K562 (cell line): ENCODE data around the gene TSPAN1. TPM values are rescaled to one million over a fixed set of nuclear protein-coding genes. Genes with fewer than 3 reads are reported as not detected.
A peak's percentile ranks its signal among the peaks of the same experiment; 100 is the strongest.

ENCODE experiments used
- ATAC-seq: fragments of 200-7000 bp; cut with Tn5 transposase; 3 replicates; pipeline ENCODE4 v1.9.1; 2020; ENCODE audit warnings: moderate library complexity
- BruUV-seq: library from RNA; stranded (reverse); fragments of 400-500 nt; replicated peaks from 2 replicates; lab custom pipeline; 2021; lab: Mats Ljungman, UMichigan
- CTCF ChIA-PET: fragments of 300-600 bp; formaldehyde crosslinking; extraction: SDS; loops from one replicate; lab custom pipeline; 2021; ENCODE audit warnings: low intra/inter-chr PET ratio; lab: Yijun Ruan, JAX
- POLR2A ChIA-PET: fragments of 300-600, 350-650 bp; sonication (Branson Sonifier 250); formaldehyde crosslinking; extraction: SDS; loops from one replicate; lab custom pipeline; 2021; ENCODE audit warnings: antibody characterized with exemption, inconsistent platforms; lab: Yijun Ruan, JAX
- DNase-seq, 4 experiments: peaks; one replicate each; pipeline versions ENCODE4 v3.0.0 to v3.0.0-alpha.2; 2011 to 2018; ENCODE audit warnings: low spot score in 3 of 4, mixed read lengths in 3 of 4; ENCODE audit errors: extremely low read depth in 1 of 4
- FAIRE-seq: peaks from 2 replicates; lab custom pipeline; 2011; peaks lifted over from hg19 to GRCh38; lab: Jason Lieb, UNC
- H2AFZ ChIP-seq: 2 replicates; pipeline ENCODE4 v1.6.0; 2011; ENCODE audit warnings: low read depth, low read length, control low read depth, inconsistent platforms
- H3K27ac ChIP-seq: fragments of 200-600 bp; 3 replicates; pipeline ENCODE4 v1.8.0; 2011; ENCODE audit warnings: low read depth, mild to moderate bottlenecking, control low read depth, inconsistent platforms, low read length, moderate library complexity, mixed read lengths; ENCODE audit errors: extremely low read depth
- H3K27me3 ChIP-seq, 2 experiments: fragments of 300-600 bp in 1 of 2; 2 replicates in 1 of 2; 3 replicates in 1 of 2; pipeline versions ENCODE4 v1.6.0 to v1.8.0; 2011; ENCODE audit warnings: inconsistent platforms in 2 of 2, low read length in 2 of 2, mild to moderate bottlenecking in 1 of 2, mixed read lengths in 1 of 2, moderate library complexity in 1 of 2; ENCODE audit not compliant: control insufficient read depth in 2 of 2, insufficient read depth in 2 of 2
- H3K36me3 ChIP-seq: fragments of 300-600 bp; 3 replicates; pipeline ENCODE4 v1.8.0; 2011; ENCODE audit warnings: mild to moderate bottlenecking, low read length, inconsistent platforms; ENCODE audit not compliant: control insufficient read depth, insufficient read depth
- H3K4me1 ChIP-seq, 2 experiments: fragments of 200-600 bp in 1 of 2; replicated peaks in 1 of 2; 2 replicates in 1 of 2; 3 replicates in 1 of 2; pipeline versions ENCODE4 v1.5.1 to v1.8.0; 2011; ENCODE audit warnings: inconsistent platforms in 2 of 2, low read length in 2 of 2, mild to moderate bottlenecking in 1 of 2, mixed read lengths in 1 of 2, moderate library complexity in 1 of 2; ENCODE audit not compliant: control insufficient read depth in 2 of 2, insufficient read depth in 2 of 2
- H3K4me2 ChIP-seq: 2 replicates; pipeline ENCODE4 v1.6.1; 2011; ENCODE audit warnings: low read length, control low read depth, inconsistent platforms, mixed read lengths; ENCODE audit not compliant: insufficient read depth
- H3K4me3 ChIP-seq: fragments of 200-600 bp; sonication (generic), shearing (Covaris generic); 2 replicates; pipeline ENCODE4 v1.5.1; 2016; ENCODE audit warnings: control low read depth, inconsistent platforms
- H3K79me2 ChIP-seq: fragments of 200-600 bp; 3 replicates; pipeline ENCODE4 v1.8.0; 2011; ENCODE audit warnings: low read length, inconsistent platforms; ENCODE audit not compliant: control insufficient read depth, insufficient read depth
- H3K9ac ChIP-seq, 2 experiments: 2 replicates each; pipeline versions ENCODE4 v1.6.0 to v1.6.1; 2011; ENCODE audit warnings: low read depth in 2 of 2, low read length in 2 of 2, control low read depth in 1 of 2, inconsistent platforms in 1 of 2, mild to moderate bottlenecking in 1 of 2, mixed read lengths in 1 of 2; ENCODE audit not compliant: insufficient read depth in 1 of 2
- H3K9me1 ChIP-seq: one replicate; pipeline ENCODE4 v1.6.0; 2011; ENCODE audit warnings: inconsistent platforms, mild to moderate bottlenecking, low read length, moderate library complexity; ENCODE audit not compliant: control insufficient read depth, insufficient read depth
- H3K9me3 ChIP-seq: replicated peaks from 2 replicates; pipeline ENCODE4 v1.5.1; 2011; ENCODE audit warnings: low read depth, low read length, inconsistent platforms; ENCODE audit not compliant: control insufficient read depth, insufficient read depth
- H4K20me1 ChIP-seq: replicated peaks from 2 replicates; pipeline ENCODE4 v1.6.1; 2011; ENCODE audit warnings: low read length, inconsistent platforms, mixed read lengths; ENCODE audit not compliant: control insufficient read depth, insufficient read depth
- CBFA2T3 ChIP-seq: fragments of 450-650 bp; IDR thresholded peaks from 2 replicates; pipeline ENCODE4 v1.6.1; 2017
- CBX1 ChIP-seq: sonication (generic); IDR thresholded peaks from 2 replicates; pipeline ENCODE4 v1.6.1; 2016; ENCODE audit warnings: antibody characterized with exemption, low read depth, mild to moderate bottlenecking
- CBX8 ChIP-seq: fragments of 200-600 bp; sonication (generic); IDR thresholded peaks from 2 replicates; pipeline ENCODE4 v1.6.1; 2012; ENCODE audit warnings: borderline replicate concordance, mixed run types, low read depth, mild to moderate bottlenecking, moderate library complexity, mixed read lengths, low read length, control low read depth, inconsistent platforms; ENCODE audit not compliant: poor library complexity, severe bottlenecking; ENCODE audit errors: extremely low read depth
- CEBPG ChIP-seq, 3 experiments: fragments of 200-800 bp in 1 of 3; sonication (Bioruptor generic) in 1 of 3; sonication (generic) in 1 of 3; formaldehyde crosslinking in 1 of 3; IDR thresholded peaks in 2 of 3; conservative IDR thresholded peaks in 1 of 3; 2 replicates each; pipeline versions ENCODE4 v1.6.1 to v1.8.0; 2016 to 2022; ENCODE audit warnings: missing compliant biosample characterization in 2 of 3, missing genetic modification characterization in 2 of 3, mild to moderate bottlenecking in 1 of 3, missing genetic modification reagents in 1 of 3
- DDX20 ChIP-seq: fragments of 450-650 bp; IDR thresholded peaks from 2 replicates; pipeline ENCODE4 v1.6.1; 2016; ENCODE audit warnings: missing genetic modification characterization, low read depth, mild to moderate bottlenecking, missing compliant biosample characterization, moderate library complexity
- FOSL1 ChIP-seq: fragments of 200-800 bp; sonication (Bioruptor generic); conservative IDR thresholded peaks from 2 replicates; pipeline ENCODE4 v1.6.1; 2016; ENCODE audit warnings: missing genetic modification characterization, missing compliant biosample characterization
- FOXP1 ChIP-seq: sonication (generic); formaldehyde crosslinking; IDR thresholded peaks from 2 replicates; pipeline ENCODE4 v1.8.0; 2022; ENCODE audit warnings: mild to moderate bottlenecking, missing genetic modification reagents
- HDGF ChIP-seq: fragments of 450-650 bp; IDR thresholded peaks from 2 replicates; pipeline ENCODE4 v1.6.1; 2016
- HMG20A ChIP-seq: fragments of 450-650 bp; formaldehyde crosslinking; conservative IDR thresholded peaks from 2 replicates; pipeline ENCODE4 v1.4.0; 2020; ENCODE audit warnings: mild to moderate bottlenecking, mixed read lengths
- HSF4 ChIP-seq: fragments of 250-450 bp; sonication (Bioruptor Pico); IDR thresholded peaks from 2 replicates; pipeline ENCODE4 v2.1.2; 2022; ENCODE audit warnings: mild to moderate bottlenecking, moderate library complexity, borderline replicate concordance
- KAT8 ChIP-seq: fragments of 450-650 bp; IDR thresholded peaks from 2 replicates; pipeline ENCODE4 v1.6.1; 2016; ENCODE audit warnings: low read depth, mild to moderate bottlenecking
- KLF13 ChIP-seq: fragments of 450-650 bp; IDR thresholded peaks from 2 replicates; pipeline ENCODE4 v1.6.1; 2016; ENCODE audit warnings: missing genetic modification characterization, low read depth, mild to moderate bottlenecking, missing compliant biosample characterization, moderate library complexity, borderline replicate concordance
- NCOA1 ChIP-seq: fragments of 450-650 bp; IDR thresholded peaks from 2 replicates; pipeline ENCODE4 v1.6.1; 2016; ENCODE audit warnings: low read depth
- NR2C2 ChIP-seq, 2 experiments: fragments of 200-800 bp in 1 of 2; sonication (Bioruptor generic) in 1 of 2; sonication (generic) in 1 of 2; formaldehyde crosslinking in 1 of 2; IDR thresholded peaks; 2 replicates each; pipeline versions ENCODE4 v1.6.1 to v1.8.0; 2016 to 2022; ENCODE audit warnings: mild to moderate bottlenecking in 1 of 2, missing compliant biosample characterization in 1 of 2, missing genetic modification characterization in 1 of 2, missing genetic modification reagents in 1 of 2
- SREBF2 ChIP-seq: sonication (generic); formaldehyde crosslinking; IDR thresholded peaks from 2 replicates; pipeline ENCODE4 v1.4.0; 2020; ENCODE audit warnings: mild to moderate bottlenecking, missing genetic modification reagents
- SRSF7 ChIP-seq: fragments of 200-400 bp; formaldehyde crosslinking; optimal IDR thresholded peaks from 2 replicates; pipeline ENCODE3; 2017; ENCODE audit warnings: mild to moderate bottlenecking, low read depth, low read length
- ZFP1 ChIP-seq: fragments of 450-650 bp; formaldehyde crosslinking; IDR thresholded peaks from 2 replicates; pipeline ENCODE4 v1.4.0; 2020; ENCODE audit warnings: mild to moderate bottlenecking, mixed read lengths
- ZNF24 ChIP-seq: fragments of 450-650 bp; IDR thresholded peaks from 2 replicates; pipeline ENCODE4 v1.6.1; 2016
- ZNF551 ChIP-seq: fragments of 250-450 bp; sonication (Bioruptor Pico); IDR thresholded peaks from 2 replicates; pipeline ENCODE4 v1.5.0; 2021; ENCODE audit warnings: mild to moderate bottlenecking, moderate library complexity
- ZNF583 ChIP-seq: fragments of 250-450 bp; sonication (Bioruptor Pico); IDR thresholded peaks from 2 replicates; pipeline ENCODE4 v1.4.0; 2020
- ZNF707 ChIP-seq: fragments of 250-450 bp; sonication (Bioruptor Pico); conservative IDR thresholded peaks from 2 replicates; pipeline ENCODE4 v1.8.0; 2022; ENCODE audit warnings: inconsistent platforms, mild to moderate bottlenecking, moderate library complexity
- ZNF75A ChIP-seq: fragments of 450-650 bp; formaldehyde crosslinking; IDR thresholded peaks from 2 replicates; pipeline ENCODE4 v1.4.0; 2020; ENCODE audit warnings: mild to moderate bottlenecking
- WGBS: fragments of 100-300 bp; shearing (Covaris generic); methylation state at CpG from one replicate; pipeline ENCODE4 v1.1.6; 2016; ENCODE audit warnings: low coverage, mixed read lengths; ENCODE audit not compliant: insufficient coverage; ENCODE audit errors: missing lambda C conversion rate; 5-methylcytosine and 5-hydroxymethylcytosine counted together
- in situ Hi-C: fragments of 300-500 bp; cut with MboI; formaldehyde crosslinking; loops from 4 replicates; pipeline ENCODE4 v1.15.0; 2018; ENCODE audit warnings: inconsistent platforms, mixed read lengths
- intact Hi-C: fragments of 100-400 bp; cut with micrococcal nuclease; formaldehyde crosslinking; loops from 2 replicates; pipeline ENCODE4 v1.14.2; 2022
- polyA plus RNA-seq, 8 experiments: library from polyadenylated mRNA; depleted of rRNA in 4 of 8; stranded (reverse) in 5 of 8; unstranded in 3 of 8; fragments of >200 nt; fragmentation: Nextera tagmentation in 2 of 8; fragmentation: Illumina TruSeq in 1 of 8; extraction: Ambion mirVana in 2 of 8; extraction: Trizol in 1 of 8; gene quantifications; 2 replicates each; pipeline versions ENCODE4 v1.2.1 to v1.2.3, GENCODE V29; 2011 to 2014; ENCODE audit warnings: inconsistent platforms in 1 of 8, missing spikeins in 1 of 8
- total RNA-seq, 7 experiments: library from RNA; depleted of rRNA in 6 of 7; stranded (reverse); fragments of >200 nt in 6 of 7; fragmentation: Illumina TruSeq in 2 of 7; extraction: Trizol in 2 of 7; gene quantifications; 2 replicates each; pipeline versions ENCODE4 v1.2.1 to v1.2.3, GENCODE V29; 2011 to 2021; ENCODE audit warnings: low replicate concordance in 1 of 7
- TF ChIP-seq, protein P1 (sequence below): fragments of 450-650 bp; formaldehyde crosslinking; IDR thresholded peaks from 2 replicates; pipeline ENCODE4 v1.4.0; 2022; ENCODE audit warnings: missing genetic modification characterization

TSPAN1 gene
- total and polyA plus RNA-seq, 9 of the 15 experiments (the other 6 are each of a cell fraction or from before 2014, with no cell fraction given): 0.58 TPM; not detected in 8

DNA sequence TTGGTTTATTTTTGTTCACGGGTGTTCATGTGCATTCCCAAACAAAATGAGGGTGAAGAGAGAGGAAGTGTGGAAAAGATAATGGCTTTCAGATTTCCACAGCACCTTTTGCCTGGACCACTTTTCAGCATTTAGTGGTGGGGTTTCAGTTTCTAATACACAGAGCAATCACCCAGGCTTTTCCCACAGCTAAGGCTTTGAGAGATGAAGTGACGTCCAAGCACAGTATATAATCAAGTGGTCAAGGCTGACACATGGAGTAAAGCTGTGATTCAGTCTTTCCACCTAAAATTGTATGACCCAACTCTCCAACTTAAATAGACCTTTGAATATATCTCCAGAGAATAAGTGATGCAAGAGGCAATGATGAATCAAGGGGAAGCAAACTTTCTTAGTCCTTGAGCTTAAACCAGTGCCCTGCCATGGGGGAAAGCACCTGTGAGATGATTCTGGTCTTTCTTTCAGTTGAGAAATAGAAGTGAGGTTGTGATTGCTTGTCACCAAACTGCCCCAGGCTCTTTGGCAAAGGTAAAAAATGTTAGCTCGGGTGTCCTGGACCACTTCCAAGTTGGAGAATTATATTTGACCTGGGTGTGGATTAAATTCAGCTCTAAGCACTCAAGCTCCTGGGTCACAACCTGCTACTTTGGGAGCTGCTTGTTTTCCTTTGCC lies 40.1 kb upstream of the TSPAN1 start:
- Histone ChIP-seq H3K4me3 (no peak overlapping the region), H3K27ac (no peak overlapping the region), H3K4me2 (no peak overlapping the region), H3K27me3 (no peaks in the 10 kb centered on the region), H3K4me1 (peaks cover 13 to 15% of the 10 kb centered on the region in 2 experiments; a peak in 4 of 5 replicates), H2AFZ (peak overlapping the region; percentile 10; the same call in 1 of the 2 replicates), H3K9me1 (no peaks in the 10 kb centered on the region), H3K36me3 (no peaks in the 10 kb centered on the region; the same call in 2 of the 3 replicates), H4K20me1 (no peaks in the 10 kb centered on the region), H3K9me3 (no peaks in the 10 kb centered on the region), H3K79me2 (peaks cover 15% of the 10 kb centered on the region; the same call in 2 of the 3 replicates), H3K9ac (no peak overlapping the region)
- ChIA-PET CTCF (no interaction called here), POLR2A (interaction anchor here (0.7 to 1.4 kb wide), 6 partner anchors 11 to 361 kb away, joined by 3 to 5 read pairs (median 3); no protein-coding TSS in a partner anchor)
- FAIRE-seq (no peak), ATAC-seq (no peak), DNase-seq (no peak)
- no TSS peak for BruUV-seq
- in situ Hi-C loops (no loop called here), intact Hi-C loops (no loop called here)
- 21% methylated on average over 3 of the region's 3 CpGs for WGBS
- TF ChIP-seq SRSF7 (no peak), ZNF24 (peak; percentile 69), NR2C2 (CRISPR knock-in tag; IDR thresholded peaks at IDR 0.05) (no peak), NR2C2 (tag; IDR thresholded peaks at IDR 0.05) (no peak), FOSL1 (no peak), ZNF551 (CRISPR knock-in tag) (no peak), CBFA2T3 (no peak), KAT8 (no peak), KLF13 (no peak), ZNF75A (CRISPR knock-in tag) (peak; percentile 79; the same call in 1 of the 2 replicates), ZNF707 (CRISPR knock-in tag) (no peak), HMG20A (CRISPR knock-in tag) (no peak), ZFP1 (CRISPR knock-in tag) (no peak), CBX8 (no peak), SREBF2 (CRISPR knock-in tag) (no peak), DDX20 (tag) (no peak), HDGF (no peak), NCOA1 (no peak), CEBPG (CRISPR knock-in tag; IDR thresholded peaks at IDR 0.05) (peak; percentile 40; the same call in 1 of the 2 replicates), CEBPG (tag; conservative IDR thresholded peaks at IDR 0.05 in 1 of 2, IDR thresholded peaks at IDR 0.05 in 1 of 2) (peak; percentile 59 to 88), CBX1 (no peak), ZNF583 (CRISPR knock-in tag) (no peak), HSF4 (no peak), FOXP1 (CRISPR knock-in tag) (no peak)
- TF ChIP-seq, protein P1, sequence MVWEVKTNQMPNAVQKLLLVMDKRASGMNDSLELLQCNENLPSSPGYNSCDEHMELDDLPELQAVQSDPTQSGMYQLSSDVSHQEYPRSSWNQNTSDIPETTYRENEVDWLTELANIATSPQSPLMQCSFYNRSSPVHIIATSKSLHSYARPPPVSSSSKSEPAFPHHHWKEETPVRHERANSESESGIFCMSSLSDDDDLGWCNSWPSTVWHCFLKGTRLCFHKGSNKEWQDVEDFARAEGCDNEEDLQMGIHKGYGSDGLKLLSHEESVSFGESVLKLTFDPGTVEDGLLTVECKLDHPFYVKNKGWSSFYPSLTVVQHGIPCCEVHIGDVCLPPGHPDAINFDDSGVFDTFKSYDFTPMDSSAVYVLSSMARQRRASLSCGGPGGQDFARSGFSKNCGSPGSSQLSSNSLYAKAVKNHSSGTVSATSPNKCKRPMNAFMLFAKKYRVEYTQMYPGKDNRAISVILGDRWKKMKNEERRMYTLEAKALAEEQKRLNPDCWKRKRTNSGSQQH (CRISPR knock-in tag): no peak
